HEK293 (cell line): ENCODE results near the gene MAPKAP1.

ENCODE experiments used
- CTCF ChIA-PET: fragments of 350-600 bp; formaldehyde crosslinking; extraction: SDS; loops from one replicate; lab custom pipeline; 2021; ENCODE audit warnings: antibody characterized with exemption; lab: Yijun Ruan, JAX
- POLR2A ChIA-PET: fragments of 300-600 bp; formaldehyde crosslinking; extraction: SDS; loops from one replicate; lab custom pipeline; 2020; ENCODE audit warnings: antibody characterized with exemption, inconsistent platforms; lab: Yijun Ruan, JAX
- H3K27ac ChIP-seq: fragments of 200-500 bp; sonication (Bioruptor generic); 2 replicates; pipeline ENCODE4 v1.5.1; 2014; ENCODE audit warnings: low read depth, low read length, control low read depth, inconsistent platforms; ENCODE audit errors: extremely low read depth
- H3K36me3 ChIP-seq, 2 experiments: fragments of 200-500 bp in 1 of 2; sonication (Bioruptor generic) in 1 of 2; 1 replicate in 1 of 2; 2 replicates in 1 of 2; pipeline ENCODE4 v1.5.1; 2014 to 2017; ENCODE audit warnings: inconsistent platforms in 2 of 2, low read length in 2 of 2; ENCODE audit not compliant: control insufficient read depth in 2 of 2, insufficient read depth in 1 of 2
- H3K4me1 ChIP-seq: fragments of 200-500 bp; sonication (Bioruptor generic); 2 replicates; pipeline ENCODE4 v1.5.1; 2014; ENCODE audit warnings: mild to moderate bottlenecking, low read length, inconsistent platforms; ENCODE audit not compliant: control insufficient read depth, insufficient read depth
- H3K4me3 ChIP-seq: 2 replicates; pipeline ENCODE4 v1.5.1; 2011; ENCODE audit warnings: low read depth, mild to moderate bottlenecking, control low read depth, low read length, moderate library complexity
- H3K9me3 ChIP-seq: fragments of 200-500 bp; sonication (Bioruptor generic); 2 replicates; pipeline ENCODE4 v1.5.1; 2014; ENCODE audit warnings: low read depth, low read length, inconsistent platforms; ENCODE audit not compliant: control insufficient read depth, insufficient read depth
- GLIS1 ChIP-seq: fragments of 450-650 bp; formaldehyde crosslinking; IDR thresholded peaks from 2 replicates; pipeline ENCODE4 v1.5.1; 2016; ENCODE audit warnings: missing biosample characterization, missing genetic modification characterization
- KLF10 ChIP-seq: fragments of 450-650 bp; IDR thresholded peaks from 2 replicates; pipeline ENCODE4 v1.5.1; 2018; ENCODE audit warnings: missing biosample characterization, mild to moderate bottlenecking, missing genetic modification characterization
- ZNF132 ChIP-seq: fragments of 450-650 bp; formaldehyde crosslinking; IDR thresholded peaks from 2 replicates; pipeline ENCODE4 v1.5.1; 2017; ENCODE audit warnings: missing biosample characterization, missing genetic modification characterization, borderline replicate concordance
- ZNF175 ChIP-seq: fragments of 450-650 bp; formaldehyde crosslinking; IDR thresholded peaks from 2 replicates; pipeline ENCODE4 v1.5.1; 2016; ENCODE audit warnings: missing biosample characterization, missing genetic modification characterization
- ZNF248 ChIP-seq: fragments of 450-650 bp; formaldehyde crosslinking; IDR thresholded peaks from 2 replicates; pipeline ENCODE4 v1.5.1; 2017; ENCODE audit warnings: missing biosample characterization, missing genetic modification characterization
- ZNF518A ChIP-seq: fragments of 450-650 bp; formaldehyde crosslinking; conservative IDR thresholded peaks from 2 replicates; pipeline ENCODE4 v1.5.1; 2016; ENCODE audit warnings: low read depth, missing biosample characterization, missing genetic modification characterization
- ZNF529 ChIP-seq: fragments of 450-650 bp; formaldehyde crosslinking; IDR thresholded peaks from 2 replicates; pipeline ENCODE4 v1.5.1; 2017; ENCODE audit warnings: missing genetic modification characterization, missing biosample characterization; ENCODE audit not compliant: insufficient replicate concordance
- ZNF555 ChIP-seq: fragments of 450-650 bp; formaldehyde crosslinking; conservative IDR thresholded peaks from 2 replicates; pipeline ENCODE4 v1.5.1; 2017; ENCODE audit warnings: missing biosample characterization, mild to moderate bottlenecking, missing genetic modification characterization, inconsistent platforms
- TF ChIP-seq, protein P1 (sequence below): fragments of 450-650 bp; formaldehyde crosslinking; IDR thresholded peaks from 2 replicates; pipeline ENCODE4 v1.5.1; 2016; ENCODE audit warnings: missing biosample characterization, missing genetic modification characterization, borderline replicate concordance

The MAPKAP1 gene

DNA sequence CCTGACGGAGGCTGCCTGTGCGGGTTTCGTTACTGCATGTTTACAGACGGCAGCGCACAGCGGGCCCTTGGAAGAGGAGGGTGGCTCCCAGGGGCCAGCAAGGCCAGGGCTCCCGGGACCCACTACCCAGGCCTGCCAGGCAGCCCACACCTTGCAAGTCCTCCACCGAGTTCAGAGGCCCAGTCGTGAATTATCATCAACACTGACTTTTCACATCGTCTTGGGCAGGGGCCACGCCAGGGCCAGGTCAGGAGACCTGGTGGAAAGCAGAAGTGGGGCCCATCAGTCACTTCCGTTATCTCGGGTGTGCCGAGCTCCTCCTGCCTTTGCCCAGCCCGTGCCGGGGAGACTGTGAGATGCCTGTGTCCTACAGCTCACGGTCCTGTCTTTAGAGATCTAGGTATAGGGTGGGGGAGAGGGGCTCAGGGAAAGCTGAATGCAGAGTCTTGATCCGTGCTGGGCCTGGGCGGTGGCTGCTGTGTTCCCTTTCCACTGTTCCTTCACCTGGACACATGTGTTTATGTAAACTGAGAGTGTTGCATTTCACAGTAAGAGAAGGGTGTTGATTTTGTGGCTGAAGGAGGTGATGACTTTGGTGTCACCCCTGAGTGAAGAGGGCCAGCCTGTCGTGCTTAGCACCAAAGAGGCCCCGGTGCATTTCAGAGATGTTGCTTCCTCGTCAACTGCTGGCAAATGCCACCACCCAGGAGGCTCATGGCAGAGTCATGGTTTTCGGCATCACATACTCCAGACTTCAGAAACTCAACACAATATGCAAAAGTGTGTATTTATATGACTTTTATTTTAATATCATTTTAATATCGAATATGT is 270.2 kb downstream of the MAPKAP1 start (continued):
- TF ChIP-seq ZNF518A (no peak), GLIS1 (tag by site-specific recombination) (no peak)

DNA sequence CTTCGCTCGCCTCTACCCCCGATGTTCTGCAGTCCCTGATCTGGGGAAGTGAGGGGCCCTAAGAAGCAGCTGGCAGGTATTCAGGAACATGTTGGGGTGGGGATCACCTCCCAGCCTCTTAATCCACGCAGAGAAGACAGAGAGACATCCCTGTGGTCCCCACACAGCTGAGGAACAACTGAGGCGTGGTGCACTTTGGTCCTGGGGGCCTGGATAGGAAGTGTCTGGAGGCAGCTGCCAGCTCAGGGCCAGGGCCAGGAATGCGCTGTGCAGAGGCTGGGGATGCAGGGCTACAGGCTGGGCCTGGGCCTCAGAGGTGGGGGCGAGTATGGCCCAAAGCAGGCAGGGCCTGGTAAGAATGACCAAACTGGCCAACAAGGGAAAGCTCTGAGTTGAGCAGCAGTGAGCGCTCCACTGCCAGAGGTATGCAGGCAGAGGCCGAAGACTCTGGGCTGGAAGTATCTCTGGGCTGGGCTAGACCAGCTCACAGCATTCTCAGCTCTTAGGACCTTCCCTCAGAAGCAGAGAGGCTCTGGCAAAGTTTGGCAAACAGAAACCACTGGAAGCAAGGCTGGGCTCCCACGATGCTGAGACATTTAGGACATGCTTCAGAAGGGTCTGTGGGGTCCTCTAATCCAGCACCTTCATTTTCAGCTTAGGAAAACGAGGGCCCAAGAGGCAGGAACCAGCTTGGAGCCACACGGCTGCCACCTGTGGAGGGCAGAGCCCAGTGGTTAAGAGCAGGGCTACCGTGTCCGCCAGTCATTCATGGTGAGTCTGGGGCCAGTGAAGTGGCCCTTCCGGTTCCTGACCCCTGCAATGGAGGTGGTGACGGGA is 271.0 kb downstream of the MAPKAP1 start:
- POLR2A ChIA-PET: no interaction called here
- CTCF ChIA-PET: interaction anchor here (0.6 to 1.0 kb wide), 3 partner anchors 8 to 1396 kb away, joined by 3 read pairs; no protein-coding TSS in a partner anchor
- peaks cover 0 to 19% of the 10 kb centered on the region in 2 experiments; a peak in 1 of 3 replicates for H3K36me3 ChIP-seq
- no peak for TF ChIP-seq KLF10 (tag by site-specific recombination)
- no peak for TF ChIP-seq ZNF248 (tag by site-specific recombination)
- TF ChIP-seq ZNF529: no peak
- TF ChIP-seq, all 188 proteins: peak for 0
- Histone ChIP-seq H3K27ac (no peak overlapping the region), H3K4me3 (no peak overlapping the region), H3K9me3 (no peaks in the 10 kb centered on the region), H3K4me1 (no peaks in the 10 kb centered on the region)

GRCh38 chr9:125434986-125435775 is 271.8 kb downstream of the MAPKAP1 start:
- H3K9me3 ChIP-seq: no peaks in the 10 kb centered on the region
- no peak overlapping the region for H3K4me3 ChIP-seq
- CTCF ChIA-PET: no interaction called here
- no peak for TF ChIP-seq ZNF175 (tag by site-specific recombination)
- no peak for TF ChIP-seq ZNF132 (tag by site-specific recombination)
- no peak for TF ChIP-seq ZNF555 (tag by site-specific recombination)
- TF ChIP-seq, protein P1, sequence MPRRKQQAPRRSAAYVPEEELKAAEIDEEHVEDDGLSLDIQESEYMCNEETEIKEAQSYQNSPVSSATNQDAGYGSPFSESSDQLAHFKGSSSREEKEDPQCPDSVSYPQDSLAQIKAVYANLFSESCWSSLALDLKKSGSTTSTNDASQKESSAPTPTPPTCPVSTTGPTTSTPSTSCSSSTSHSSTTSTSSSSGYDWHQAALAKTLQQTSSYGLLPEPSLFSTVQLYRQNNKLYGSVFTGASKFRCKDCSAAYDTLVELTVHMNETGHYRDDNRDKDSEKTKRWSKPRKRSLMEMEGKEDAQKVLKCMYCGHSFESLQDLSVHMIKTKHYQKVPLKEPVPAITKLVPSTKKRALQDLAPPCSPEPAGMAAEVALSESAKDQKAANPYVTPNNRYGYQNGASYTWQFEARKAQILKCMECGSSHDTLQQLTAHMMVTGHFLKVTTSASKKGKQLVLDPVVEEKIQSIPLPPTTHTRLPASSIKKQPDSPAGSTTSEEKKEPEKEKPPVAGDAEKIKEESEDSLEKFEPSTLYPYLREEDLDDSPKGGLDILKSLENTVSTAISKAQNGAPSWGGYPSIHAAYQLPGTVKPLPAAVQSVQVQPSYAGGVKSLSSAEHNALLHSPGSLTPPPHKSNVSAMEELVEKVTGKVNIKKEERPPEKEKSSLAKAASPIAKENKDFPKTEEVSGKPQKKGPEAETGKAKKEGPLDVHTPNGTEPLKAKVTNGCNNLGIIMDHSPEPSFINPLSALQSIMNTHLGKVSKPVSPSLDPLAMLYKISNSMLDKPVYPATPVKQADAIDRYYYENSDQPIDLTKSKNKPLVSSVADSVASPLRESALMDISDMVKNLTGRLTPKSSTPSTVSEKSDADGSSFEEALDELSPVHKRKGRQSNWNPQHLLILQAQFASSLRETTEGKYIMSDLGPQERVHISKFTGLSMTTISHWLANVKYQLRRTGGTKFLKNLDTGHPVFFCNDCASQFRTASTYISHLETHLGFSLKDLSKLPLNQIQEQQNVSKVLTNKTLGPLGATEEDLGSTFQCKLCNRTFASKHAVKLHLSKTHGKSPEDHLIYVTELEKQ (tag by site-specific recombination): no peak
- TF ChIP-seq, all 188 proteins: peak for 0
- Histone ChIP-seq H3K4me1 (no peaks in the 10 kb centered on the region), H3K36me3 (peaks cover 0 to 19% of the 10 kb centered on the region in 2 experiments; a peak in 1 of 3 replicates), H3K27ac (no peak overlapping the region)
- POLR2A ChIA-PET: no interaction called here
